ENCODE results near the gene EIF6. TPM values are rescaled to one million over a fixed set of nuclear protein-coding genes. Genes with fewer than 3 reads are reported as not detected.
"Not testable (repeated sequence)": the region's sequence is repeated elsewhere in the genome, so short reads cannot be mapped to it uniquely, and the experiment has no call there.

Gene EIF6
- polyA plus RNA-seq (ENCODE audit: insufficient read length in 4 of 4): 100 to 1,000 TPM; 140 to 182 (median 148) TPM

GRCh38 chr20:35284267-35284991 is at the start of gene EIF6:
TSS of gene EIF6 (minus strand) at chr20:35284772. CDS start at chr20:35284487, 285 bp downstream.
- DNase-seq (ENCODE audit: low read depth in 4 of 4, low spot score in 2 of 4): peak in 3 of 4 donors; percentile 73 to 82 (median 77)

GRCh38 chr20:35333606-35334005 is 49.0 kb upstream of the EIF6 start:
- DNase-seq (ENCODE audit: low read depth in 4 of 4, low spot score in 2 of 4): no peak

GRCh38 chr20:35332540-35333200 is 48.1 kb upstream of the EIF6 start:
- no peak for DNase-seq (ENCODE audit: low read depth in 4 of 4, low spot score in 2 of 4)

GRCh38 chr20:35329435-35330139 is 45.0 kb upstream of the EIF6 start:
- DNase-seq (ENCODE audit: low read depth in 4 of 4, low spot score in 2 of 4): no peak

- no peak for DNase-seq (ENCODE audit: low read depth in 4 of 4, low spot score in 2 of 4)
Observed at GRCh38 chr20:35328689-35329088, 44.1 kb upstream of the EIF6 start.

- no peak for DNase-seq (ENCODE audit: low read depth in 4 of 4, low spot score in 2 of 4)
Observed at GRCh38 chr20:35328095-35328685, 43.6 kb upstream of the EIF6 start.

- no peak for DNase-seq (ENCODE audit: low read depth in 4 of 4, low spot score in 2 of 4)
Observed at GRCh38 chr20:35327074-35327976, 42.8 kb upstream of the EIF6 start.

GRCh38 chr20:35326740-35327073 is 42.1 kb upstream of the EIF6 start:
- no peak for DNase-seq (ENCODE audit: low read depth in 4 of 4, low spot score in 2 of 4)

- no peak for DNase-seq (ENCODE audit: low read depth in 4 of 4, low spot score in 2 of 4)
Observed at GRCh38 chr20:35326021-35326739, 41.6 kb upstream of the EIF6 start.

GRCh38 chr20:35325401-35325800 is 40.8 kb upstream of the EIF6 start:
- no peak for DNase-seq (ENCODE audit: low read depth in 4 of 4, low spot score in 2 of 4)

GRCh38 chr20:35320396-35321126 is 36.0 kb upstream of the EIF6 start:
- no peak for DNase-seq (ENCODE audit: low read depth in 4 of 4, low spot score in 2 of 4)

GRCh38 chr20:35319871-35320197 is 35.3 kb upstream of the EIF6 start:
- DNase-seq (ENCODE audit: low read depth in 4 of 4, low spot score in 2 of 4): no peak

- no peak for DNase-seq (ENCODE audit: low read depth in 4 of 4, low spot score in 2 of 4)
Observed at GRCh38 chr20:35319192-35319870, 34.8 kb upstream of the EIF6 start.

GRCh38 chr20:35318502-35319157 is 34.1 kb upstream of the EIF6 start:
- DNase-seq (ENCODE audit: low read depth in 4 of 4, low spot score in 2 of 4): no peak

- no peak for DNase-seq (ENCODE audit: low read depth in 4 of 4, low spot score in 2 of 4)
Observed at GRCh38 chr20:35317416-35318210, 33.0 kb upstream of the EIF6 start.

- no peak for DNase-seq (ENCODE audit: low read depth in 4 of 4, low spot score in 2 of 4)
Observed at GRCh38 chr20:35316086-35316485, 31.5 kb upstream of the EIF6 start.

GRCh38 chr20:35315632-35316020 is 31.1 kb upstream of the EIF6 start:
- DNase-seq (ENCODE audit: low read depth in 4 of 4, low spot score in 2 of 4): not testable (repeated sequence)
